ENCODE data around the gene IGF2BP2. TPM values are rescaled to one million over a fixed set of nuclear protein-coding genes. Genes with fewer than 3 reads are reported as not detected.
A peak's percentile ranks its signal among the peaks of the same experiment; 100 is the strongest.

Gene IGF2BP2
- polyA plus RNA-seq, 1 experiment = 2.0 TPM

DNA sequence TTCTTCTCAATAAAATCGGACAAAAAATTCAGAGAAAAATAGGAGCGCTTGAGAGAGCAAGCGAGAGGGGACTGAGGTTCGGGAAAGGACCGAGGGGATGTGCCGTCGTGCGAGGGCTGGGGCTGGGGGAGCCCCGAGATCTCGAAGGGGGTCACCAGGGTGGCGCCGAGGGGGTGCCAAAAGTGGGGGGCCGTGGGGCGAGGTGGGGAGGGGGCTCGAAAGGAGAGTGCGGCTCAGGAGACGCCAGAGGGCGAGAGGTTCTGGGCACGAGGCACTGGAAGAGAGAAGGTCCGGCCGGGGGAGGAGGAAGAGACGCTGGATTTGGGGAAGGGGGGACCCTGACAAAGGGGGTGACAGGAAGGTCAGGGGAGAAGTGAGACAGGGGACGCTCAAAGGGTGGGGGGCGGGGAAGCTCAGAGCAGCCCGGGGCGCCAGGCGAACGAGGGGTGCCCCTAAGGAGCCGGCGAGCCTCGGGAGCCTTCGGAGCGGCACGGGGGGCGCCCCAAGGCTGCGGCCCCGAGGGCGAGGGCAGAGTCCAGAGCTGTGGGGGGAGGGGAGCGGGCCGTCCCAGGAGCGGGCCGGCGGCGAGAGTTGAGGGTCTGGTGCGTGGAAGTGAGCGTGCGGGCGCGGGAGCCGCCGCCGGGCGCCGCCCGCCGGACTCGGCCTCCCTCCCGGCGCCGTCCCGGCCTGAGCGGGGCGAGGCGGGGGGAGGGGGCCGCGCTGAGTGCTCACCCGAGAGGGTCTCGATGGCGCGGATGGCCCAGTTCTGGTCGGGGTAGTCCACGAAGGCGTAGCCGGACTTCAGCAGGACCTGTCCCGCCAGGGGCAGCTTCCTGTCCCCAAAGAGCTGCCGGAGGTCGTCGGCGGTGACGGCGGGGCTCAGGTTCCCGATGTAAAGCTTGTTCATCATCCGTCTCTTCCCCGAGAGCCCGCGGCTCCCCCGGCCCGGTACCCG, 514 bp downstream of the IGF2BP2 start:
- ChIA-PET POLR2A (interaction anchor here (0.8 kb wide), 1 partner anchor 37 kb away, joined by 8 read pairs; no protein-coding TSS in a partner anchor), CTCF (interaction anchor here (0.9 to 1.0 kb wide), 2 partner anchors 11 to 90 kb away, joined by 3 read pairs; no protein-coding TSS in a partner anchor)

DNA sequence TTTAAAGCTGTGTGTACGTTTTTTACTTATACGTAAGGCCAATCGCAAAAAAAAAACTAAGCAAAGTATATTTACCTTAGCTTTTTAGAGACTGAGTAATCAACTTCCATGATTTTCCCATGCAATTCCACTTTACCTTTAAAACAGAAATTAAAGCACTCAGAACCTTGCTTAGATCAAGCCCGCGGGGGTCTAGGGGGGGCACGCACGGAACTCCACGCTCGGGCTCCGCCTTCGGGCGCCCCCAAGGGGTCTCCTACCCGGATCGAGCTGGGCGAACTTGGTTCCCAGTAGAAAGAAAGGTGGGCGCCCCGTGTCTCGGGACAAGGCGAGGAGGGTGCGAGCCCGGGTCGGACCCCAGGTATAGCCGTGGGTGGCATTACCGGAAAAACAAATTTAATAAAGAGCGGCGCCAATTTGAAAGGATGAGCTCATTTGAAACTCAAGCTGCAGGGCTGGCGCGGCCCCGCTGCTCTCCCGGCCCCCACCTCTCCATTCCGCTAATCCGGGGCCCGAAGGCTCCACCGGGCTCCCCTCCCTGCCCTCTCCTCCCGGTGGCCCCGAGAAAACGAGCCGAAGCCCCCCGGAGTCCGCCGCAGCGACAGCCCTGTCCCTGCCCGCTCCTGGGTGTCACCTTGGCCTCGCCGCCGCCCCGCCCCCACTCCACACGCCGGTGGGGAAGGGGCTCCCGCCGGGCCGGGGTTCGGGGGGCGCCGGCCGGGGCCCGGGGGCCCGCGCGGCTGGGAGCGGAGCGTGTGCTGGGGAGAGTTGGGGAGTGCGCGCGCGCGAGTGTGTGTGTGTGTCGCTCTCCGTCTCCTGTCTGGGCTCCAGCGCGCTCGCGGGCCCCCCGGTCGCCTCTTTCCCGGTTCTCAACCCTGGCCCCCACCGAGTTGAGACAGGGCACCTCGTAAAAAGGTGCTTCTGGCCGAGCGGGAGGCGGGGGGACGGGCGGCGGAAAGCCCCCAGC, 1.5 kb downstream of the IGF2BP2 start:
- TF ChIP-seq, protein P1, sequence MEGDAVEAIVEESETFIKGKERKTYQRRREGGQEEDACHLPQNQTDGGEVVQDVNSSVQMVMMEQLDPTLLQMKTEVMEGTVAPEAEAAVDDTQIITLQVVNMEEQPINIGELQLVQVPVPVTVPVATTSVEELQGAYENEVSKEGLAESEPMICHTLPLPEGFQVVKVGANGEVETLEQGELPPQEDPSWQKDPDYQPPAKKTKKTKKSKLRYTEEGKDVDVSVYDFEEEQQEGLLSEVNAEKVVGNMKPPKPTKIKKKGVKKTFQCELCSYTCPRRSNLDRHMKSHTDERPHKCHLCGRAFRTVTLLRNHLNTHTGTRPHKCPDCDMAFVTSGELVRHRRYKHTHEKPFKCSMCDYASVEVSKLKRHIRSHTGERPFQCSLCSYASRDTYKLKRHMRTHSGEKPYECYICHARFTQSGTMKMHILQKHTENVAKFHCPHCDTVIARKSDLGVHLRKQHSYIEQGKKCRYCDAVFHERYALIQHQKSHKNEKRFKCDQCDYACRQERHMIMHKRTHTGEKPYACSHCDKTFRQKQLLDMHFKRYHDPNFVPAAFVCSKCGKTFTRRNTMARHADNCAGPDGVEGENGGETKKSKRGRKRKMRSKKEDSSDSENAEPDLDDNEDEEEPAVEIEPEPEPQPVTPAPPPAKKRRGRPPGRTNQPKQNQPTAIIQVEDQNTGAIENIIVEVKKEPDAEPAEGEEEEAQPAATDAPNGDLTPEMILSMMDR (IDR thresholded peaks at IDR 0.05; ENCODE audit: insufficient read depth, low read depth, low read length) = peak; percentile 28
- Histone ChIP-seq H3K36me3 (ENCODE audit: control insufficient read depth, insufficient read depth, low read length) (no peaks in the 10 kb centered on the region), H3K4me3 (ENCODE audit: low read depth, low read length) (peak overlapping the region; percentile 92), H3K27me3 (ENCODE audit: control insufficient read depth, insufficient read depth, low read length) (no peaks in the 10 kb centered on the region)
- DNase-seq (ENCODE audit: low read depth) = no peak
- POLR2A ChIA-PET = no interaction called here
- CTCF ChIA-PET = interaction anchor here (0.6 to 3.7 kb wide), 9 partner anchors 32 to 164 kb away, joined by 3 to 18 read pairs (median 5); no protein-coding TSS in a partner anchor

More for the DNA sequence above, 514 bp downstream of the IGF2BP2 start:
- Histone ChIP-seq H3K4me3 (ENCODE audit: low read depth, low read length) (peak overlapping the region; percentile 92), H3K27me3 (ENCODE audit: control insufficient read depth, insufficient read depth, low read length) (no peaks in the 10 kb centered on the region), H3K36me3 (ENCODE audit: control insufficient read depth, insufficient read depth, low read length) (peaks cover 2% of the 10 kb centered on the region; the same call in 1 of the 2 replicates)
- TF ChIP-seq, protein P1 (IDR thresholded peaks at IDR 0.05; ENCODE audit: insufficient read depth, low read depth, low read length) = no peak
- DNase-seq (ENCODE audit: low read depth) = no peak

DNA sequence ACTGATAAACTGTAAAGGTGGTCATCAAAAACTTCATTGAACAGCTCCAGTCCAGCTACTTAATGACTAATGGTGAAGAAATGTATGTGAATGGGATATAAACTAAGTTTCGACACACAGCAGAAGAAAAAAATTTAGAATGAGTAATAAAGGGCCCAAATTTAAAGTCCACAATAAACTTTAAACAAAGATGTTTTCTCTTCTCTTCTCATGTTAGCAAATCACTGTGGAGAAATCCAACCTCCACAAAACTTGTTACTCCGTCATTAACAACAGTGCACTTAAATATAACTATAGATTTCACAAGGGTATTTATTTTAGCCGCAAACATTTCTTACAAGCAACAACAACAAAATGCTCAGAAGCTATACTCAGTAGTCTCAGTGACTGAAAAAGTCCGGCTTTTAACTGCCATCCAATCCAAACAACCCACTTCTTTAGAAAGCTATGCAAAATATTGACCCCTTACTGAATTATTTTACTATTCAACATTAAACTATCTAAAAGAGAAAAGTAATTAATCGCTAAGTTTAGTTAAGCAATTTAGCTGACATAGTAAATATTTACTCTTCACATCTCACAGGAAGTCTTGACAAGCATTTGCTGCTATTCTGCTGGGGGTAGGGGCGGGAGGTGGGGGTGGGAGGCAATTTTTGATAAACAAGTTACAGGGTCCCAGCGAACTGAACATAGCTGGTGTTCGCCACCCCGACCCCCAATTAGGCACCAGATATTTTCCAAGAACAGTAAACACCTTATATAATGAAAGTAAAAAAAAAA, 2.4 kb downstream of the IGF2BP2 start:
- CTCF ChIA-PET = interaction anchor here (0.6 to 3.7 kb wide), 10 partner anchors 31 to 163 kb away, joined by 3 to 18 read pairs (median 5); no protein-coding TSS in a partner anchor
- Histone ChIP-seq H3K36me3 (ENCODE audit: control insufficient read depth, insufficient read depth, low read length) (no peaks in the 10 kb centered on the region), H3K27me3 (ENCODE audit: control insufficient read depth, insufficient read depth, low read length) (no peaks in the 10 kb centered on the region), H3K4me3 (ENCODE audit: low read depth, low read length) (peak overlapping the region; percentile 92)
- POLR2A ChIA-PET = interaction anchor here (0.6 to 1.7 kb wide), 3 partner anchors 10 to 164 kb away, joined by 5 to 6 read pairs (median 5); no protein-coding TSS in a partner anchor
- TF ChIP-seq, protein P1 (IDR thresholded peaks at IDR 0.05; ENCODE audit: insufficient read depth, low read depth, low read length) = no peak
- DNase-seq (ENCODE audit: low read depth) = no peak

DNA sequence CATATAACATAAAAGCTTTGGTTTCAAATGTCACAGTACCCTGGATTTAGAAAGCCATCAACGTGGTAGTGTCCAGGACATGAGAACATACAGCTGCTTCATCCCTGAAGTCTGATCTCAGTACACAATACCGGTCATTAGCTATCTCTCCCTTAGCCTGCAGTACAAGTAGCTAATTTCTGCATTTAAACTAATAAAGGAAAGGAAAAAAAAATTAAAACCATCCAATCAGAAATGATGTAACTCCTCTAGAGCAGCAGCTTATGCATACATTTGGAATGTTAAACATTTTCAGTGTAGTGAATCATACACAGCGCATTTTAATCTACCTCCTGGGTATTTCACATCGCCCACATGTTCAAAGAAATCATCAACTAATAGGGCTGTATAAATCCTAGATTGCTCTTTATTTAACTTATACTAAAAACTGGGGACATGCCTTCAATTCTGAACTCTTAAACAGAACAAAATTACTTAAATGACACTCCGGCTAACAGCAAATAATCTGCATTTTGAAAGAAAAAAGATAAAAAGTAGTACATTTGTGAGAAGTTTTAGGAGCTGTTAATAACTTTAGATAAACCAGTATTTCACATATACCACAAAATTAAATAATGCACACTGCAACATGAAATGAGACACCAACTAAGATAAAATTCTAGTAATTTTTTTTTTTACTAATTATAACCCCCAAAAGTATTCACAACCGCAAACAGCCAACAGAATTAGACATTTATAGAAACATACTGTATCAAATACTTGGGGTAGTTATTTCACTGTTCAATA, 3.7 kb downstream of the IGF2BP2 start:
- Histone ChIP-seq H3K4me3 (ENCODE audit: low read depth, low read length) (peak overlapping the region; percentile 9), H3K27me3 (ENCODE audit: control insufficient read depth, insufficient read depth, low read length) (no peaks in the 10 kb centered on the region), H3K36me3 (ENCODE audit: control insufficient read depth, insufficient read depth, low read length) (no peaks in the 10 kb centered on the region)
- TF ChIP-seq, protein P1 (IDR thresholded peaks at IDR 0.05; ENCODE audit: insufficient read depth, low read depth, low read length) = no peak
- ChIA-PET POLR2A (interaction anchor here (0.5 to 1.7 kb wide), 3 partner anchors 156 to 1497 kb away, joined by 3 to 6 read pairs (median 4); no protein-coding TSS in a partner anchor), CTCF (interaction anchor here (0.6 to 3.7 kb wide), 8 partner anchors 8 to 163 kb away, joined by 3 to 18 read pairs (median 4); no protein-coding TSS in a partner anchor)
- DNase-seq (ENCODE audit: low read depth) = peak; percentile 74
